HEK293T (cell line): ENCODE data around the gene ZNF331.
"Not testable (repeated sequence)": the region's sequence is repeated elsewhere in the genome, so short reads cannot be mapped to it uniquely, and the experiment has no call there.

ENCODE experiments used
- ARNT ChIP-seq: fragments of 450-650 bp; IDR thresholded peaks from 2 replicates; pipeline ENCODE4 v1.6.1; 2017; ENCODE audit warnings: mild to moderate bottlenecking
- BHLHE40 ChIP-seq: fragments of 450-650 bp; IDR thresholded peaks from 2 replicates; pipeline ENCODE4 v1.6.1; 2016; ENCODE audit warnings: mild to moderate bottlenecking, moderate library complexity, borderline replicate concordance
- CTBP1 ChIP-seq: fragments of 450-650 bp; IDR thresholded peaks from 2 replicates; pipeline ENCODE4 v1.6.1; 2016; ENCODE audit warnings: borderline replicate concordance
- FOXM1 ChIP-seq: fragments of 450-650 bp; IDR thresholded peaks from 2 replicates; pipeline ENCODE4 v1.6.1; 2017; ENCODE audit warnings: mild to moderate bottlenecking, borderline replicate concordance
- HDGF ChIP-seq: fragments of 450-650 bp; IDR thresholded peaks from 2 replicates; pipeline ENCODE4 v1.6.1; 2017; ENCODE audit warnings: antibody characterized with exemption, borderline replicate concordance
- SP1 ChIP-seq: fragments of 450-650 bp; IDR thresholded peaks from 2 replicates; pipeline ENCODE4 v1.6.1; 2017

- TF ChIP-seq FOXM1, SP1, ARNT, HDGF, BHLHE40, CTBP1: not testable (repeated sequence)
Measured at GRCh38 chr19:53503151-53503550, 34.8 kb upstream of the ZNF331 start.
